Prostate gland (tissue), 2 donors: Measurements from ENCODE around the gene ATL3.

Experiments
- POLR2A ChIP-seq: fragments of 450-650 bp; IDR thresholded peaks from one replicate; pipeline ENCODE4 v1.6.1; 2016; ENCODE audit warnings: antibody characterized with exemption, mild to moderate bottlenecking
- POLR2AphosphoS5 ChIP-seq: sonication (generic); formaldehyde crosslinking; IDR thresholded peaks from one replicate; pipeline ENCODE4 v1.6.1; 2017; ENCODE audit warnings: antibody characterized with exemption
- TF ChIP-seq, protein P1 (sequence below), 4 experiments: fragments of 200-600 bp in 2 of 4; fragments of 450-650 bp in 2 of 4; sonication (generic) in 2 of 4; IDR thresholded peaks; 1 replicate in 3 of 4; 2 replicates in 1 of 4; pipeline ENCODE4 v1.5.1; 2016 to 2019; ENCODE audit warnings: antibody characterized with exemption in 4 of 4, mild to moderate bottlenecking in 2 of 4, moderate library complexity in 2 of 4

DNA sequence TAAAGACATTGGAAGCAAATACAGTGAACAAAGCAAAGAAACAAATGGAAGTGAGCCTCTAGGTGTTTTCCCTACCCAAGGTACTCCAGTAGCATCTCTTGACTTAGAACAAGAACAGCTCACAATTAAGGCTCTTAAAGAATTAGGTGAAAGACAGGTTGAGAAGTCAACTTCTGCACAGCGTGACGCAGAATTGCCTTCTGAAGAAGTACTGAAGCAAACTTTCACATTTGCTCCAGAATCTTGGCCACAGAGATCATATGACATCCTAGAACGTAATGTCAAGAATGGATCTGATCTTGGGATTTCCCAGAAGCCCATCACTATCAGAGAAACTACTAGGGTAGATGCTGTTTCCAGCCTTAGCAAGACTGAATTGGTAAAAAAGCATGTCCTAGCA is 49.4 kb upstream of the ATL3 start:
- TF ChIP-seq, protein P1, sequence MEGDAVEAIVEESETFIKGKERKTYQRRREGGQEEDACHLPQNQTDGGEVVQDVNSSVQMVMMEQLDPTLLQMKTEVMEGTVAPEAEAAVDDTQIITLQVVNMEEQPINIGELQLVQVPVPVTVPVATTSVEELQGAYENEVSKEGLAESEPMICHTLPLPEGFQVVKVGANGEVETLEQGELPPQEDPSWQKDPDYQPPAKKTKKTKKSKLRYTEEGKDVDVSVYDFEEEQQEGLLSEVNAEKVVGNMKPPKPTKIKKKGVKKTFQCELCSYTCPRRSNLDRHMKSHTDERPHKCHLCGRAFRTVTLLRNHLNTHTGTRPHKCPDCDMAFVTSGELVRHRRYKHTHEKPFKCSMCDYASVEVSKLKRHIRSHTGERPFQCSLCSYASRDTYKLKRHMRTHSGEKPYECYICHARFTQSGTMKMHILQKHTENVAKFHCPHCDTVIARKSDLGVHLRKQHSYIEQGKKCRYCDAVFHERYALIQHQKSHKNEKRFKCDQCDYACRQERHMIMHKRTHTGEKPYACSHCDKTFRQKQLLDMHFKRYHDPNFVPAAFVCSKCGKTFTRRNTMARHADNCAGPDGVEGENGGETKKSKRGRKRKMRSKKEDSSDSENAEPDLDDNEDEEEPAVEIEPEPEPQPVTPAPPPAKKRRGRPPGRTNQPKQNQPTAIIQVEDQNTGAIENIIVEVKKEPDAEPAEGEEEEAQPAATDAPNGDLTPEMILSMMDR (IDR thresholded peaks at IDR 0.05): no peak
- no peak for TF ChIP-seq POLR2AphosphoS5
- TF ChIP-seq POLR2A: no peak
